CD4-positive, alpha-beta T cell treated with Interleukin-21 for 1 hour (primary cell): ENCODE results near the gene FOXP2.
"Not testable (repeated sequence)": the region's sequence is repeated elsewhere in the genome, so short reads cannot be mapped to it uniquely, and the experiment has no call there.

Experiments
- DNase-seq: peaks from one replicate; pipeline ENCODE4 v3.0.0-alpha.2; 2020

Gene FOXP2

DNA sequence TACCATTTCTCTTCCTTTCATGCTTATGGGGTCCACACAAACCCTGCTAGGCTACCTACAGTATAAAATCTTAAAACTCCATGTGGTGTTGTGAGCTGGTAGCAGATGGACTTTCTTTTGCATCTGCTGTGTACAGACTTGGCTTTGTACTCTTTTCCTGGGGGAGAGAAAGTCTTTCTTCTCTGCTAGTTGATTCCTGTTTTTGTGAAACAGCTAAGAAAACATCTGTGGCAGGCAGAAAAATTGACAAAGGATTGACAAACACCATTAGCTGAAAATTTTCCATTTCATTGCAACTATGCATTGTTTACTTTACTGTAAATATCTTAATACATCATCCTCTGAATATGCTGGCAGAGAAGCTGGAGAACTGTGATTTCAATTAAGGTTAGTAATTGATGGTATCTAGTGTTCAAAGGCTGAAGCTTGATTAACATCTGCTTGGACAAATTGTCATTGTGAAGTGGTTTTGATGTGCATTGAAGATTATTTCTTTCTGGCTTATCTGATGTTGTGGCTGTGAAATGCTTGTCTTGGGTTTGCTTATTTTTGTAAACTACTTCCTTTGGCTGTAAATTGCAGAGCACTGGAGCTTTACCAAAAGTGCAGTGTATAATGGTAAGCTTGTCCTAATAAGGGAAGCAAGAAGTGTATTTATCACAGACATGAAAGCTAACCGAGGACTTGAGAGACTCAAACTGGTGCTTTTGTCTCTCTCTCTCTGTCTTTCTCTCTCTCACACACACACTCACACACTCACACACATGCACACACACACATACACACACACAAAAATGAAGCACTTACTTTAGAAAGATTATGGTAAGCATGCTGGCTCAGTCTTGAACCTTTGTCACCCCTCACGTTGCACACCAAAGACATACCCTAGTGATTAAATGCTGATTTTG lies at the start of gene FOXP2:
FOXP2 (plus strand) TSS at position 660 of the 908 bp plus-strand sequence. CDS start 11,697 bp downstream, outside the sequence.
- DNase-seq = no peak

DNA sequence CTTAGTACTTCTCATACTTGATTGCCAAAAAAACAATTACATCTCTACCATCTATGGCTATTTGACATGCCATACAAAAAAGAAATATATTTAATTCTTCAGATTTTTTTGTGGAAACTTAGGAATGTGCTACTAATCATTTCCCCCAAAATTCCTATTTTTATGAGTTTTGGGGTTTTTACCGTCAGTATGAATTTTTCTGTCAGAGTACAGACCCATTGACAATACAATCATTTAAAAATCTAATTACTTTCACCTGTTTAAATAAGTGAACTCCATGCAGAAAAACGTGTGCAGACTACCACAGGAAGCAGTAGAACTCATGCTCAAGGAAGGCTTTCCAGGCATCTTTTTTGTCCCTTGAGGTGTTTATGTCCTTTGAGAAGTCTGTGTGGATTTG lies 48.8 kb upstream of the FOXP2 start:
- no peak for DNase-seq

DNA sequence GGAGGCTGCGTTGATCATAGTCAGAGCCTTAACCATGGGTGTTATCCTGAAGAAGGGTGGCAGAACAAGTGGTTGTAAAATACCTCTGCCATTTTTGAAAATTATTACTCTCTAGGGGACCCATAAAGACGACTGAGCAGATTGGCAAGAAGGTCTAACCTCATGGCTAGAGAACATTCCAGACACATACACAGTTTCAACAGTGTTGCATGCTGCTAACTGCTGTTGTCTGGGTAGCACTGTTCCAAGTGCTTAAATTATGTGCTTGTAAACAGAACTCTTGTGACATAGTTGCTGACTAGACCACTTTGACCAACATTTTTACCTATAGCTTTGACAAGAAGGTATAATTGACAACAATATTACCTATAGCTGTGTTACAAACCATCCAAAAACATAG lies 46.1 kb upstream of the FOXP2 start:
- DNase-seq = no peak

DNA sequence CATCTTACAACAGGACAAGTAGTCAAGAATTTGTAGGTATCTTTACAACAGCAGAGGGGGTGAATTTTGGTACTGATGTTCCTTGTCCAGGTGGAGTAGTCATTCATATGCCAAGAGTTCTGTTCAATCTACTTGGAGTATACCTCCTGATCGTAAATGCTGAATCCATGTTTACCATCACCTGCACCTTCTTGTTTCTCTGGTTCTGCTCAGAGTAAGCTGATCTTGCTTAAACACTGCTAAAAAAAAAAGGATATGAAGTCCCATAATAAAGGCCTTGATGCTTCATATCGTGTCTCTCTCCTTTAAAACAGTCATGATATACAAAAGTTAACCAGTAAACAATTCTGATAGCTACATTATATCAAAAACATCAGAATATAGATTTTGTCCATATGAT lies 45.3 kb upstream of the FOXP2 start:
- no peak for DNase-seq

DNA sequence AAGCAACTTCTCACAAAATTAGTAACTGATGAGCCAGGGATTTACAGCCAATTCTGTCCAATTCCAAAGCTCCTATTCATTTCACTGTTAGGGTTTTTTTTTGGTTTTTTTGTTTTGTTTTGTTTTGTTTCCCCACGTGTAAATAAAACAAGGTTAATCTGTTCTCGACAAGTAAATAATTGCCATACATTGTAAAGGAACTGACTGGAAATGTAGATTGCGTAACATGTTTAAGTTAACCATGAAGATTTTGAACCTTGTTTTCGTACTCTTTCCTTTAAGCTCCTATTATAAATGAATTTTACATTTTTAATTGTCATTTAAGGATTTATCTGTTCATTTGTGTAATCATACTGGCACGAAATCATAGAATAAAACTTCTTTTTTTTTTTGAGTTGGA lies 42.0 kb upstream of the FOXP2 start:
- DNase-seq = no peak

DNA sequence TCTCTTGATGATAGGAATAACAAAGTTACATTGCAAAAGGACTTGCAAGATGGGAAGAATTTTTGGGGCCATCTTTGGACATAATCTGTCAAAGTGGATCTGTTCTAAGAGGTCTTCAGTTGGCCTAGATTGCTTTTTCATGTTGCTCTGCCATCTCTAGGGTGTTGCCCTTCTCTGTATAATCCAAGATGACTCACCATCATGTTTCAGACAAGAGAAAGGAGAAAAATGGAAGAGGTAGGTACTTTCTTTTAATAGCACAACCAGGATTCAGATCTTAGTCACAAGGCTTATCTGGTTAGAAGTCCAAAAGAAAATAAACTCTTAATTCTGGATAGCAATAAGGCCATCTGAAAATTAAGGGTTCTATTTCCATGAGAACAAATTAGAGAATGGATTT lies 38.7 kb upstream of the FOXP2 start:
- DNase-seq = no peak

DNA sequence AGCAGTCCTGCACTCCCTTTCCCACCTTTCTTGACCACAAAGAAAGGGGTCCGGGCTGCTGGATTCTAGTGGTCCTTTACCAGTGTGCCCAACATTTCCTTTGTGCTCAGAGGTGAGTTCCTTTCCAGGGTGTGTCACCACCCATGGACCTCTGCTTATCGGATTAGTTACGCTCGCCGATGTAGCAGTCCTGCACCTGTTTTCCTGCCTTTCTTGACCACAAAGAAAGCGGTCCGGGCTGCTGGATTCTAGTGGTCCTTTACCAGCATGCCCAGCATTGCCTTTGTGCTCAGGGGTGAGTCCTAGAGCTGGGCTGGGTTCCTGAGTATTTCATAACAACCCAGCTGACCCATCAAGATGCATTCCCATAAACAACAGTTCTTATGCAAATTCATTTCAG lies 30.7 kb upstream of the FOXP2 start:
- DNase-seq = not testable (repeated sequence)

DNA sequence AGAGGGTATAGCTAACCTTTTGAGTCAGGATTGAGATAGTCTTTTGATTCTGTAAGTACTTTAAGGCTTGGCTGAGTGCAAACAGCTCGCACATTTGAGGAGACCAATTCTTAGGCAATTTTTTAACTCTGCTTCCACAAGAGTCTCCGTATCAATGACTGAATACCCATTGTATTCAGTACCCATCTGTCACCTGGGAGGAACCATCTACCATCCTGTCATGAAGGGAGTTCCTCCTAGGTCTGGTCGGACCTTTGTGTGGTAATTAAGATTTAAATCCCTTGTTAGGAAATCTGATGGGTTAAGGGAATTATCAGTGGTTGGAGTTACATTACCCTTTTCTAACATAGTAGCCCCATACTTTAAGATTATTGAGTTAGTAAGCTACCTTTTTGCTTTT lies 30.3 kb upstream of the FOXP2 start:
- not testable (repeated sequence) for DNase-seq

DNA sequence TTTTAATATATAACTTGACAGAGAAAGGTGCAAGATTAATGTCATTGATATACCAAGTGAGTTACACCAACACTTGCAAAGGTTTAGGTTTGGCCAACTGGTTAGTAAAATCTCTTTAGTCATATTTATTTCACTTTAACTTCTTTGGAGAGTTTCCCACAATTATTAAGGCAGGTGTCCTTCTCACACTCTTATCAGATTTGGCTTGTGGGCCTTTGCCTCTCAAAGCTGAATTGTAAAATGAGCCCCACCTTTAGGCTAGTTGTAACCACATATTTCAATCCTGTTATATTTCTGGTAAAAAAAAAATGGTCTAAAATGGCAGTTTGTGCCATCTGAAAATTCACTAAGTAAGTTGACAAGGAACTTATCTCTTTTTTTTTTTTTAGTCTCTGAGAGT lies 26.6 kb upstream of the FOXP2 start:
- no peak for DNase-seq

DNA sequence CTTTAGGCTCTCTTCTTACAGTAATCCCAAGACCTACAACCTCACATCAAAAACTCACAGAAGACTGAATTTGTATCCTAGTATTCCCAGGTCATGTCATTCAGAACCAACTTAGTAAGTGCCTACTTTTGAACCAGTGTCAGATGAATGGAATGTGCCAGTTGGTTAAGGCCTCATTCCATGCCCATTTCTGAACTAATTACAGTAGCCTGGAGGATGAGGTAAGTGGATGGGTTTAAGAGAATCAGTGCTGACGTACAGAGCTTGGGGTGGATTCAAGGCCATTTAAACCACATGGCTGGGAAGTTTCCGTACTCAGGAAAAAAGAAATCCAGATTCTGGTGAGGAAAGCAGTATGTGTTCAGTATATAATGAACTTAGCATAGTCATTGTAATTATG lies 21.9 kb upstream of the FOXP2 start:
- no peak for DNase-seq

DNA sequence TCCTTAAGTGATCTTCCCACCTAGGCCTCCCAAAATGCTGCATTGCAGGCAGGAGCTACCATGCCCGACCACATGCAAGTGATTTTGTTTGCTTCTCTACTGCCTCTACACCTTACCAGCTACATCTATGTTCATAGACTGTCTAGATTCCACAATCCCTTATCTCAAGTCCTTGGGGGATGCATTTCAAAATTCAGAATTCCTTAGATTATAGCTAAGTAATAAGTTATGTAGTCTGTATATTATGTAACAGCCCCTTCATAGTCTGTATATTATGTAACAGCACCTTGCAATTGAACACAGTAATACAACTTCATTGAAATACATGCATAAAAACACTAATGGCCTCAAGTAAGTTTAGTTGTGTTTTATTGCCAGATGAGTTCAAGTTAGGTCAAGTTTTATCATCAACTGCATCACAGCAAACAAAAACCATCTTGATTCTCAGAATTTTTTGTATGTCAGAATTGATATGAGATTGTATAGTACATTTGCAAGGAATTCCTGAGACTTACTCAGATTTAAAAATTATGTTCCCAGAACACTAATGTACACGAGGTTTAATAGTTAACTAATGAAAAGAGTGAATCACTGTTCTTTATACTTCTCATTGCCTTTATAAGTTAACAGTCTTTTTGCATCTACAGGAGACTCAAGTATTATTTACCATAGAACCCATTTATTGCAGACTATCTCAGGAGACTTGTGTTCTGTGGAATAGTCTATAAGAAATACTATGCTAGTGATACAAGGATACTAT lies 11.6 kb upstream of the FOXP2 start:
- no peak for DNase-seq

DNA sequence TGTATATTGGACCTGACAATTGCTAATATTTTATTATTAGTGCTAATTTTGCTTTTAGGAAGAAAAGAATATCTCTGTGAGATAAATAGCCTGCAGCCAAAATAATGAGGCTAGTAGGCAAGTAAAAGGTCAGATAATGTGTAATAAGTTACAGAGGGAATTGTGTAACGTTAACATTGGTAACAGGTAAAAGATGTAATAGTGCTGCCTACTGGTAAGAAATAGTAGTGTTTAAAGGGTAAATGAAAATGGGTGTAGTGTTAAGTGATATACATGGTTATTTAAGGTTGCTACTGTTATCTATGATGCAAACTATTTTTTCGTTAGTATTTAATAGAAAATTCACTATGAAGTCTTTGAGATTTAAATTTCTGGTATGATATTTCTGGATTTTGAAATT lies 9.2 kb upstream of the FOXP2 start:
- no peak for DNase-seq

DNA sequence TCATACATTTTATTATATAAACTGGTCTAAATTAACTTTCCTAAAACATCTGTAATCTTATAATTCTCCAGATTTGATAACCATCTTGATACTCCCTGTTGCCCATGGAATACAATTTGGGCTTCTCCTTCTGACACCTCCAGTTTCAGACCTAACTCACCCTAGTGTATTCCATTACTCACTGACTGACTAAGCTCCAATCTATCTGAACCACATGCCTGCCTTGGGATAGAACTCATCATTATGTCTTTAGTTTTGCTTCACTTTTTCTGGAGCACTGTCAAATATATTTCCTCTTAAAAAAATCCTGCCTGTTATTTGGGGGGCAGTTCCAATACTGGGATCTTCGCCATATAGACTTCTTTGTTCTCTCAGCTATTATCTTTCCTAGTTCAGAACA lies 4.9 kb upstream of the FOXP2 start:
- DNase-seq = no peak

DNA sequence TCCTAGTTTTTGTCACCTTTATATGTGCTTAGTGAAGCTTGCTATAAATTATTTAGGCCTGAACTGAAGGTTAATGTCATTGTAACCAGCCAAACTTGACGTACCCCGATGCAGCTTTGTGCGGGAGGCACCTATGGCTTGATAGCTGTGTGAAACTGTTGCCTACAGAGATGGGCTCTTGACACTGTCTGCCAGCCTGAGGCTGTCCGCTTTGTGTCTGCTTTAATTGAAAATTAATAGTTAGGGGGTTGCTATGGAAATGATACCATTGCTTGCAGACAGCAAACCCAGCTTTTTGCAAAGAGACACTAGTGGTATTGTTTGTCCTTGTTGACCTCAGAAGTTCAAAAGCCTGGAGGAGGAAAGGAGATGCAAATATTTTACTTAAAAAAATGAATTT lies 2.1 kb upstream of the FOXP2 start:
- DNase-seq = no peak

DNA sequence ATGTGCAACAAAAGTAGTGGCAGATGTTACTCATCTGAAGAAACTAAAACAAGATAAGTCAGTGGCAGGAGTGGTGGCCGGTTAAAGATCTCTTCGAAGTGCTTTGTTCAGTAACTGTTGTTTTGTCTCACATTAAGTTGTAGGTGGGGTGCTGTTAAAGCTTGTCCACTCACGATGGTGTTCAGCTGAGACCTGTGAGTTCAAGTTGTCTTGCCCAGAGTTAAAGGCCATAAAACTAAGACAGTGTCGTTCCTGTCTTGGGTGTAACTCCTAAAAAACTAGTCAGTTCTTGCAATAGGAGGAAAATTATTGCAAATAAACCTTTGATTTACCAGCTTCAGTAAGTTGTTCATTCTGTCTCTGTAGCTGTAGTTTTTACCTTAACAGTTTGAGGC lies 857 bp upstream of the FOXP2 start:
- DNase-seq = no peak

DNA sequence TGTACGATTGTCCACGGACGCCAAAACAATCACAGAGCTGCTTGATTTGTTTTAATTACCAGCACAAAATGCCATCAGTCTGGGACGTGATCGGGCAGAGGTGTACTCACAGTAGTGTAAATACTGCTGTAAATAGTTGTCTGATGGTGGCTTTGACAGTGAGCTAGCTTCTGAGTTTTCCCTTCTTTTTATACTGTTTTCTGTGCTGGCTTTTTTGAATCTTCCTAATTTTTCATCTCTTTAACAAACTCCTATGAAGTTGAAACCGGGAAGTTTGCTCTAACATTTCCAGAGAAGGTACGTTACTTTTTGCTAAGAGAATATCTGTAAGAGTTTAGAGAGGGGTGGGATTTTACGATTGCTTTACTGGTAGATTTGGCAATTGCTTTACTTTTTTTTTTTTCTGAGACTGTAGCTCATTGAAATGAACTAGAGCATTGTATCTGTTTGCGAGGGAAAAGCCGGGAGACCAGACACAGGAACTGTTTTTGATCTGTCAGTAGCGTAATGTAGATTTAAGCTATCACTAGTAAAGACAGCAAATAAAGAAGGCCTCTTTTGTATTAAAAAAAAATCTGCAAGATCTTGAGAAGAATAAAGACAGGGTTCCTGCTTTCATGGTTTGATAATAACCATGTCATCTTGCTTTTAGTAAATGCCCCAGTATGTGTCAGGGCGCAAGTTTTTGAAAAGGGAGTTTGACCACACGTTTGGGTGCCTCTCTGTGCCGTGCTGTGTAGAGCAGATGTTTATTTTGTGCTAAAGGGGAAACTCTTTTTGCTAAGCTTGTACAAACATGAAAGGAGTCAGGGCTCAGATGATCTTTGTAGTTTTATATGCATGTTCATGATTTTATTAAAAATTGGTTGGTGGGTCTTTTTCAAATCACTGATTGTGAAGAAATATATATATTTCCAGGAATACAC lies 712 bp downstream of the FOXP2 start:
- DNase-seq = no peak

DNA sequence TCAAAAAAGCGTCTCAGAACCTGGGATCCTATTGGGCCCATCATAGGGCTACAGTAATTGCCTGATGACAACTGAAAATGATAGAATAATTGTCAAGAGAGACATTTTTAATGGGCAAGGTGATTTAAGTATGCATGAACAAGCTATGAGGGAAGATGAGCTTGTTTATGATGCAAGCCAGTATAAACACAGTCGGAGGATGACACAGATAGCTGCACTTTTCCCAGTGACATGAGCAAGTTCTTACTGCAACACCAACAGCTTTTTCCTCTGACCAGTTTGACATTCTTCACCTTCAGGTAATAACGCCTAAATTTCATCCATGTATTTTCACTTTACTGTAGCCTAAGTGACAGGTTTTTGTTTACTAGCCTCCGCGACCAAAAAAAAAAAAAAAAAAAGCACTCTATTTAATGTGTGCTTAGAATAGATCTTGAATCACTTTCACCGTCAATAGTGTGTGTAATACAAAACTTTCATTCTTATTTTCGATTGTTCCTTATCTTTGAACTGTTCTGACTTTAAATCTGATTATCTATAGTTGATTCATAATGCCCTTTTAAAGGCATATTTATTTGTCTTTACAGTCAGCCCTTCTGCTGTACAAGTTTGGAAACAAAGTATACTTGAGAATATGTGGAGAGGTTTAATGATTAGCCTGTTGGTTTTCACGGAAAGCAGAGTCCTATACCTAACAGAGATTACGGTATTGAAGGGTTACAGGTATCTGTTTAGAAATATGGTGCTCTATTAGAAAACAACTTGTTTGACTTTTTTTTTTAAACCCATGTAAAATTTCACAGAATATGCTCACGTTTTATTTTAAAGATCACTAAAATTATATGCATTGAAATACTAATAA lies 1.7 kb downstream of the FOXP2 start:
- no peak for DNase-seq

DNA sequence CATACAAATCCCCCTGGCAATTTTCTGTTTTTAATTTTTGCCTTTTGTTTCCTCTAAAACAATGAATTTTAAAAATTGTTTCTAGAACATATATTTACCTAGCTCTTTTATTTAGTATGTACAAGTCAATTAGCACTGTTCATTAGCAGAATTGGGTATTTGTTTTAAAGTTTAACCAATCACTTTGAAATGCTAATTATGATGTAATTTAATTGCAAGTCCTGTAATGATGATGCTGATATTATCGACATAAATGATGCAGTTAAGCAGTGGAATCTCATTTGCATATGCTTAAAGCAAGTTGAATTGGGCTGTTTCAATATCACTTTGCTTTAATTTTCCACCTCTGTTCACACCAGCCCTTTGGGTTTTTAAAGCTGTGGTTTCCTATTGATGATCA lies 2.7 kb downstream of the FOXP2 start:
- DNase-seq = no peak

DNA sequence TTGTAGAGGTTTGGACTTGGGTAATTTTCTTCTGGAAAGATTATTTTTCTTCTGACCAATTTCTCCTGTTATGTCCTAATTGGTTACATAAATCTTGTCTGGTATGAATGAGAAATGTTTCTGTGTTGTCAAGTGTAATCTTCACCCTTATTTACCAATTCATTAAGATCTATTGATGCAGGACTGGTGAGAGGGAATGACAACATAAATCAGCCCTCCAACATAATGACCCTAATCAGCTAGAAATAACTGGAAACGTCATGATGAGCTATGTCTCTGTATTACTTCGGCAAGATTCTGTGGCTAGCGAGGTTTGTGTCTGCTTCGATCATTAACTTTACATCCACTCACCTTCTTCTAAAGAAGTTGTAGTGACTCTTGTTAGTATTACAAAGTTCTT lies 3.5 kb downstream of the FOXP2 start:
- no peak for DNase-seq

DNA sequence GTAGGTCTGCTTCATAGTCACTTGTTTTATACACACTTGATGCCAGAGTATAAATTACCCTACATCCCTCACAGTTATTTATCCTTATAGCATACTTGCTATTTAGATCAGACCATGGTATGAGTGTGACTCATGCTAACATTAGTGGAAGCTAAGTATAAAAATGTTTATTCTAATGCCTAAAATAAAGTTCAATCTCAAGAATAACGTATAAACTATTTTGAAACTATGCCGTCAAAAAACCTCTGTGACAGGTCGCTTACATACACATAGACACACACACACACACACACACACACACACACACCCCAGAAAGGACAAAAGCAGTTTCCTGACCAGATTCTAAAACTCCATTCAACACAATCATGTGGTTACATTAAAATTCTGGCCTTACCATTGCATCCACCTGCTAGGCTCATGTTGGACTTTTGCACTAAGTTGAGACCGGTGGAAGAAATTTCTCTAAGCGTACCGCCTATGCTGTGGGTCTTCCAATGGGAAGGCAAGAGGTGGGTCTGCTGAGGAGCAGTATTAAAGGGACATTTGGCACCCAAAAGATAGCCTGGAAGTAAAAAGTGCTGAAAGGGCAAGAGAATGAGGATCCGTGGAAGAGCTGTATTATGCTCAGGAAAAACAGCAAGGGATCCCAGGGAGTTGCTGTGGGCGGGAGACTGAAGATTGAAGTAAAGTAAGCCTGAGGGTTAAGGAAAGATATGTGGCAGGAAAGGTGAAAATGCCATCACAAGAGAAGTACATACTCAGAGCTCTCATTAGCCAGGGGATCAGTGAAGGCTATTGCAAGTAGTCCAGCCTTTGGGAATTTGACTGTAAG lies 5.0 kb downstream of the FOXP2 start:
- DNase-seq = no peak
